Fibroblast of the aortic adventitia (primary cell): ENCODE data around the gene SYT3. TPM values are rescaled to one million over a fixed set of nuclear protein-coding genes. Genes with fewer than 3 reads are reported as not detected.

Experiments
- DNase-seq: peaks from one replicate; pipeline ENCODE4 v3.0.0-alpha.2; 2010; ENCODE audit warnings: low read depth
- H3K4me3 ChIP-seq: 2 replicates; pipeline ENCODE4 v1.5.1; 2011; ENCODE audit warnings: low read depth, mild to moderate bottlenecking, control low read depth, low read length, moderate library complexity
- total RNA-seq: library from RNA; depleted of rRNA; stranded (reverse); fragments of >200 nt; gene quantifications from 2 replicates; pipeline ENCODE4 v1.2.3, GENCODE V29; 2012; ENCODE audit warnings: low replicate concordance
- TF ChIP-seq, protein P1 (sequence below): IDR thresholded peaks from 2 replicates; pipeline ENCODE4 v1.5.1; 2011; ENCODE audit warnings: mild to moderate bottlenecking, low read length, control low read depth, inconsistent platforms; ENCODE audit not compliant: insufficient read depth

Gene SYT3
- total RNA-seq, 1 donor: 0.09 TPM

DNA sequence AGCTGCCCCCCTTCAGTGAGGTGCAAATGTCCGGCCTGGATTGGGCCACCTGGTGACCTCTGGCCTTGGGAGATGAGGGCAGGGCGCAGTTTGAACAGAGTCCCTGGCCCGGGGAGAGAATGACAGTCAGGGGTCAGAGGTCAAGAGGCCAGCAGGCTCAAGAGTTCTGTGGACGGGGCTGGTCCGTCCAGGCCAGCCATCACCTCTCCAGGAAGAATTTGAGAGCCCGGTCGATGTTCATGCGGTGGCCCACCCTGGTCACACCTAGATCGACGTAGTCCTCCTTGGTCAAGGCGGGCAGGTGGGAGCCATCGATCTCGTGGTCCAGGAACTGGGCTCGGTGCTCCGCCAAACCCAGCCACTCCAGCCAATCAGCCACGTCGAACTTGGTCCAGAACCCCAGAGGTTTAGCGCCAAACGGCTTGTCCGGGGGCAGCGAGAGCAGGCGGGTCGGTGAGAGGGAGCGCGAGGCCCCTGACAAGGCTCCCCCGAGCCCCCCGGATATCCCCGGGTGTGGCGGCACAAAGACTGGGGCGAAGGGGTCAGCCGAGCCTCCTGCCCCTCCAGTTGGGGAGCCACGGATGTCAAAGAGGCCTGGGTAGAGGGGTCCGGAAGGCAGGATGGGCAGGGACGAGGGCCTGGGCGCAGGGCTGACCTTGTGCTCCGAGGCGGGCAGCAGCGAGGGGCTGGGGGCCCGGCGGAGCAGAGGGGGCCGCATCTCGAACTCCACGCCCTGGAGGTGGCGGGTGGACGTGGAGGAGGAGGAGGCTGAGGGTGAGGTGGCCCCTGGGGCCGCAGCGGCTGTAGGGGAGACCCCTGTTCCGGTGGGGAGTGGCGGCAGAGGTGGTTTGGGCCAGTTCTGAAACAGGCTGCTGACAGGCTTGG, 22.3 kb upstream of the SYT3 start:
- no peak overlapping the region for H3K4me3 ChIP-seq
- TF ChIP-seq, protein P1, sequence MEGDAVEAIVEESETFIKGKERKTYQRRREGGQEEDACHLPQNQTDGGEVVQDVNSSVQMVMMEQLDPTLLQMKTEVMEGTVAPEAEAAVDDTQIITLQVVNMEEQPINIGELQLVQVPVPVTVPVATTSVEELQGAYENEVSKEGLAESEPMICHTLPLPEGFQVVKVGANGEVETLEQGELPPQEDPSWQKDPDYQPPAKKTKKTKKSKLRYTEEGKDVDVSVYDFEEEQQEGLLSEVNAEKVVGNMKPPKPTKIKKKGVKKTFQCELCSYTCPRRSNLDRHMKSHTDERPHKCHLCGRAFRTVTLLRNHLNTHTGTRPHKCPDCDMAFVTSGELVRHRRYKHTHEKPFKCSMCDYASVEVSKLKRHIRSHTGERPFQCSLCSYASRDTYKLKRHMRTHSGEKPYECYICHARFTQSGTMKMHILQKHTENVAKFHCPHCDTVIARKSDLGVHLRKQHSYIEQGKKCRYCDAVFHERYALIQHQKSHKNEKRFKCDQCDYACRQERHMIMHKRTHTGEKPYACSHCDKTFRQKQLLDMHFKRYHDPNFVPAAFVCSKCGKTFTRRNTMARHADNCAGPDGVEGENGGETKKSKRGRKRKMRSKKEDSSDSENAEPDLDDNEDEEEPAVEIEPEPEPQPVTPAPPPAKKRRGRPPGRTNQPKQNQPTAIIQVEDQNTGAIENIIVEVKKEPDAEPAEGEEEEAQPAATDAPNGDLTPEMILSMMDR: no peak
- DNase-seq: no peak

DNA sequence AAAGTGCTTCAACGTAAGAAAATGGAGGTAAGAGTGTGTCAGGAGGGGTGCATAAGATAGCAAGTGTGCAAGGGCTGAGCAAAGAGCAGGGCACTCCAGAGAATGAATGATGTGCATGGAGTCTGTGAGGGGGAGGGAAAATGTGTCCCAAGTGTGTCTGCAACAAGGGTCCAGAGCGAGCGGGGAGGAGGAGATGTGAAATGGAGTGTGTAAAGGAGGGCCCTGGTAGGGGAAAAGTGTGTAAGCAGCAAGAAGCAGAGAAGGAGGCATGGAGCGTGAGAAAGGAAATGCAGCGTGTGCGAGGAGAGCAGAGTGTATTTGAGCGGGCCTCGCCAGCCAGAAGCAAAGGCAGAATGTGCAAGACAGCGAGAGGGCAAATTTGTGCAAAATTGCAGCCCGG, 21.3 kb upstream of the SYT3 start:
- H3K4me3 ChIP-seq: no peak overlapping the region
- DNase-seq: no peak
- TF ChIP-seq, protein P1: no peak

DNA sequence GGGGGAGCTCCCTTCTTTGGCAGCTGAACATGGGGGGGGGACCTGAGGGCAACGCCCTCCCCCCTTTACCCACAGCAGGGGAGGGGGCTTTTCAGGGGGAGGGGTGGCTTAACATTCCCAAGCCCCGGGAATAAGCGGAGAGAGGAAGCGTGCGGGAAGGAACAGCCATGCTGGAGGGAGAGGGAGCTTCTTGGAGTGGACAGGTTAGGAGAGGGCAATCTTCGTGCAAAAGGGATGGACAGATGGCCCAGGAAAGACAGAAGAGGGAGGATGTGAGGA, 20.3 kb upstream of the SYT3 start:
- TF ChIP-seq, protein P1: no peak
- no peak for DNase-seq
- H3K4me3 ChIP-seq: no peak overlapping the region

DNA sequence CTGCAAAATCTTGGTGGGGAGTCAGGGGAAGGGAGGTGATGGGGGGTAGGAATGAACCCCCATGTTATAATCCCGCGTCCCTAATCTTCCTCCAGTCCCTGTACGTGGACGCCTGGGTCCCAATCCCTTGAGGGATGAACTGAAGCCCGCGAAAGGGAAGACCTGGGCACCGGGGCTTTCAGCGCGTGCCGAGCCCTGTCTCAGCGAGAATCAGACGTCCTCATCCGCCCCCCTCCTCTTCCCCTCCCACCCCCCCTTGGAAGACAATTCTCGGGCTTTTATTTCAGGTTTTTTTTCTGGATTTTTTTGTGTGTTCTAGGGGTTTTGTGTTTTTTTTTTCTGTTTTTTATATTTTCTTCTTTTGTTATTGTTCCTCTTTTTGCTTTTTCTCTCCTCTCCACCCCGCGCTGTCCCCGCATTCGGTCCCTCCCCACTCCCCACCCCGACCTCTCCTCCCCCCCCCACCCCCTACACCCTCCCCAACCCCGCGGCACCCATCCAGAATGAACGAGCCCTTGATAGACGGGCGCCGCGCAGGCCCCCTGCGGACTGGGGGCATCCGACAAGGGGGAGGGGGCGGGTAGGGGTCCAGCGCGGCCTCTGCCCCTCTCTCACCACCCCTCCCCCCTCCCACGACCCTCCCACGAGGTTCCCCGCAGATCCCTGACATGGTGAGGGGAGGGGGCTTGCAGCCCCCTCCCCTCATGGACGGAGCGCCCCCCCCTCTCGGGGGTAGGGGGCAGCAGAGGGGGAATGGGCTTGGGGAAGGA, 19.8 kb upstream of the SYT3 start:
- H3K4me3 ChIP-seq: peak overlapping the region; percentile 40
- TF ChIP-seq, protein P1: no peak
- no peak for DNase-seq

DNA sequence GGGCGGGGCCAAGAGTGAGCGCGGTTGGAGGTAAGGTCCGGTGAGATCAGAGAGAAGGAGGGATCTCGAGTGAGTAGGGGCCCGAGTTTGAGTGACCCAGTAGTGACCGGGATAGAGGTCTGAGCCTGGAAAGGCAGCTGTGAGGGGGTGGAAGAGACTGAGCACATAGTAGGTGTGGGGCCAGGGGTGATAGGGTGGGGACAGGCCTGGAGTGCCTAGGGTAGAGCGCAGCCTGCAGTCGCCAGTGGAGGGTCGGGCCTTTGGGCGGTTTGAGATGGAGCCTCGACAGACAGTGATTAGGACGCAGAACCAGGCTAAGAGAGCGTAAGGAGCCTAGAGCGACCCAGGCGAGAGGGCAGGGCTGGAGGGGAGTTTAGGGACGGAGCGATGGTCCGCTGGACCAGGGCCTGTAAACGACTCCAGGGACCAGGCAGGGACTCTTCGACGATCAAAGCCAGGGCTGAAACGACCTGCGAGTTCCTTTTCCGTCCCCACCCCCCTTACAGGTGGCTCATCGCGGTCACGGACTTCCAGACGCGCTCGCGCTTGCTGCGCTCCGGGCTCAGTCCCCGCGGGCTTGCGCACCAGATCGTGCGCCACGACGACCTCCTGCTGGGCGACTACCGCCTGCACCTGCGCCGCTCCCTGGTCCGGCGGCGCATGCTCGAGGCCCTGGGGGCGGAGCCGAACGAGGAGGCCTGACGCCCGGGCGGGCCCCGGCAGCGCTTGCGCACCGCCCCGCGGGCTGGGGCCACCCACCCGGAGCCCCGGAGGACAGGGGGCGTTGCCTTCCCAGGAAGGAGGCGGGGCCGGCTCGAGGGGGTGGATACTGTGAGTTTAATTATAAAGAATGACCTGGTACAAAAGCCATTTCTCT, 19.0 kb upstream of the SYT3 start:
- peak; percentile 40 for DNase-seq
- H3K4me3 ChIP-seq: peak overlapping the region; percentile 60
- TF ChIP-seq, protein P1: no peak

DNA sequence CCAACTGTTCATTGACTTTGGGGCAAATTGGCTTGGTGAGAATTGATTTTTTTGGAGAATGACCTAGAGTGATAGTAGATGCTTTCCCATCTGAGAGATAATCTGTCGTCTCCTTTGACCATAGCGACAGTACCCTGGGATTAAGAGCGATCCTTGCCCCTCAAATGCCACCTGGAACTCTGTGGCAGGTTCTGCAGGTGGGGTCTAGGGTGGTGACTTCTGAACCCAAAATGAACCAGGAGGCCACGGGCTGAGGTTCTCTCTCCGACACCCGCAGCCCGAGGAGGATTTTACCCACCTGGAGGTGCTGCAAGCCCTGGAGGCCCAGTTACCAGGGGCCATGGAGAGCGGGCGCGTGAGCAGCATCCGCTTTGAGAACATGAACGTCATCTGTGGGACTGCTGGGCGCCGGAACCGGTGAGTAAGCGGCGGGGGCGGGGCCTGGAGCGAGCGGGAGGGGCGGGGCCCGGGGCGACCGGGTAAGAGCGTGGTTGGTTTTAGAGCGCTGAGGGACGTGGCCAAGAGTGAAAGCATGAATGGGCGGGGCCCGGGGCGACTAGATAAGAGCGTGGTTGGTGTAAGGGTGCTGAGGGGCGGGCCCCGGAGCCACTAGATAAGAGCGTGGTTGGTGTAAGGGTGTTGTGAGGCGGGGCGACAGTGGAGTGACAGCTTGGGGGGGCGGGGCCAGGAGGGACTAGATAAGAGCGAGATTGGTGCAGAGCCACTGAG, 18.2 kb upstream of the SYT3 start:
- DNase-seq: peak; percentile 94
- TF ChIP-seq, protein P1: no peak
- peak overlapping the region; percentile 60 for H3K4me3 ChIP-seq
